ENCODE measurements around the gene STIM1.

DNA sequence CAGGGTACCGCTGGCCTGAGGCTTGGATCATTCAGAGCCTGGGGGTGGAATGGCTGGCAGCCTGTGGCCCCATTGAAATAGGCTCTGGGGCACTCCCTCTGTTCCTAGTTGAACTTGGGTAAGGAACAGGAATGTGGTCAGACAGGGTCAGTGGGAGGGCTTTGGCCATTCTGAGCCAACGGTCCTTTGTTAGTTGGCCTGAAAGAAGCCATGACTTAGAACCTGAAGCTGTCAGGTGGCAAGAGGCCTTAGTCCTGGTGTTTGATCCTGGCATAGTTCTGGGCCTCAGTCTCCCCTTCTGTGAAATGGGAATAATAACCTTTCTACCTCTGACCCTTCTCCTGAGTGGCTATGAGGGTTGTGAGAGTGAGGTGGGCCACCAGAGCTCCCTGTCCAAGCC lies 38.8 kb upstream of the STIM1 start:
- TF ChIP-seq, protein P1, sequence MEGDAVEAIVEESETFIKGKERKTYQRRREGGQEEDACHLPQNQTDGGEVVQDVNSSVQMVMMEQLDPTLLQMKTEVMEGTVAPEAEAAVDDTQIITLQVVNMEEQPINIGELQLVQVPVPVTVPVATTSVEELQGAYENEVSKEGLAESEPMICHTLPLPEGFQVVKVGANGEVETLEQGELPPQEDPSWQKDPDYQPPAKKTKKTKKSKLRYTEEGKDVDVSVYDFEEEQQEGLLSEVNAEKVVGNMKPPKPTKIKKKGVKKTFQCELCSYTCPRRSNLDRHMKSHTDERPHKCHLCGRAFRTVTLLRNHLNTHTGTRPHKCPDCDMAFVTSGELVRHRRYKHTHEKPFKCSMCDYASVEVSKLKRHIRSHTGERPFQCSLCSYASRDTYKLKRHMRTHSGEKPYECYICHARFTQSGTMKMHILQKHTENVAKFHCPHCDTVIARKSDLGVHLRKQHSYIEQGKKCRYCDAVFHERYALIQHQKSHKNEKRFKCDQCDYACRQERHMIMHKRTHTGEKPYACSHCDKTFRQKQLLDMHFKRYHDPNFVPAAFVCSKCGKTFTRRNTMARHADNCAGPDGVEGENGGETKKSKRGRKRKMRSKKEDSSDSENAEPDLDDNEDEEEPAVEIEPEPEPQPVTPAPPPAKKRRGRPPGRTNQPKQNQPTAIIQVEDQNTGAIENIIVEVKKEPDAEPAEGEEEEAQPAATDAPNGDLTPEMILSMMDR (IDR thresholded peaks at IDR 0.05), result no peak
- TF ChIP-seq POLR2A (IDR thresholded peaks at IDR 0.05) (no peak), POLR2AphosphoS5 (IDR thresholded peaks at IDR 0.05) (no peak), EP300 (IDR thresholded peaks at IDR 0.05) (no peak)

Data from sigmoid colon (tissue), 4 donors.